ENCODE results near the gene RBM8A.

Gene RBM8A

GRCh38 chr1:145942871-145943270 lies 15.6 kb upstream of the RBM8A start:
- TF ChIP-seq TOX (CRISPR knock-in tag; IDR thresholded peaks at IDR 0.05; ENCODE audit: borderline replicate concordance) (no peak), POU6F1 (CRISPR knock-in tag; IDR thresholded peaks at IDR 0.05; ENCODE audit: borderline replicate concordance, low read depth) (no peak), ARNTL (CRISPR knock-in tag; IDR thresholded peaks at IDR 0.05; ENCODE audit: borderline replicate concordance, low read depth) (no peak), ZNF8 (CRISPR knock-in tag; IDR thresholded peaks at IDR 0.05) (no peak)
- no peak for ATAC-seq

DNA sequence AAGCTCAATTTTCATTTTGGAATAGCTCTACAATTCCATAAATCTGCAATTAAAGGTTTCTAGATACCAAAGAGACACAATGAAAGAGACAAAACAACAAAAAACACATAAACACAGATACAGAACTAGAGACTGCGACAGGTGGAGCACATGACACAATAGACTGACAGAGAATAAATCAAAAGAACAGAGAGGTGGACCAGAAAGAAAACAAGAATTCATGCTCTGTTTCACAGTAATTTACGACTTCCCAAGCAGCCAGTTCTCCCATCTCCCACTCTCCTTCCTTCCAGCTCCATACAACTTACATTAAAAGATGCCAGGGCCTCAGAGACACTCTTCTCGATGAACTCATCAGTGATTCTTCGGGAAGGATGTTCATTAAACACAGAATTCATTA lies 15.1 kb upstream of the RBM8A start:
- TF ChIP-seq CSRNP3 (CRISPR knock-in tag; IDR thresholded peaks at IDR 0.05) (no peak), ZNF70 (CRISPR knock-in tag; IDR thresholded peaks at IDR 0.05) (no peak), ZC3H10 (CRISPR knock-in tag; IDR thresholded peaks at IDR 0.05) (no peak), ZFP30 (CRISPR knock-in tag; IDR thresholded peaks at IDR 0.05) (no peak)

DNA sequence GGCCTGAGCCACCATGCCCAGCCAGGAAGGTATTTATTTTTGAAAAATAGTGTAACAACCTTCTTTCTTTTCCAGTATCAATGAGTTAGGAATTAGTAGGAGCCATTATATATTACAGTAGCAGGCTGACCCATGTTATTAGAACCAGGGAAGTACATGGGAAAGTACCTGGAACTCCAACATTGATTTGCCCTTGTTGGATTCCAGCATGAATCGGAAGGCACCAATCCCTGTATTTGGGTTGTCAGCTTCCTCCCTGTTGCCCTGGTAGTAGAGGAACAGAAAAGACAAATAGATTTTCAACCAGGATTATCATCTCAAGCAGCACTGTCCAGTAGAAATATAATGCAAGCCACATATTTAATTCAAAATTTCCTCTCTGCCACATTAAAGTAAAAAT lies 10.2 kb upstream of the RBM8A start:
- no peak for TF ChIP-seq SNAI2 (CRISPR knock-in tag; IDR thresholded peaks at IDR 0.05)
- no peak for TF ChIP-seq ISL1 (CRISPR knock-in tag; IDR thresholded peaks at IDR 0.05)
- no peak for TF ChIP-seq ZNF565 (CRISPR knock-in tag; conservative IDR thresholded peaks at IDR 0.05; ENCODE audit: low read depth)
- no peak for TF ChIP-seq CREB5 (CRISPR knock-in tag; IDR thresholded peaks at IDR 0.05; ENCODE audit: low read depth)
- TF ChIP-seq GLIS3 (CRISPR knock-in tag; IDR thresholded peaks at IDR 0.05) = no peak
- TF ChIP-seq, protein P1, sequence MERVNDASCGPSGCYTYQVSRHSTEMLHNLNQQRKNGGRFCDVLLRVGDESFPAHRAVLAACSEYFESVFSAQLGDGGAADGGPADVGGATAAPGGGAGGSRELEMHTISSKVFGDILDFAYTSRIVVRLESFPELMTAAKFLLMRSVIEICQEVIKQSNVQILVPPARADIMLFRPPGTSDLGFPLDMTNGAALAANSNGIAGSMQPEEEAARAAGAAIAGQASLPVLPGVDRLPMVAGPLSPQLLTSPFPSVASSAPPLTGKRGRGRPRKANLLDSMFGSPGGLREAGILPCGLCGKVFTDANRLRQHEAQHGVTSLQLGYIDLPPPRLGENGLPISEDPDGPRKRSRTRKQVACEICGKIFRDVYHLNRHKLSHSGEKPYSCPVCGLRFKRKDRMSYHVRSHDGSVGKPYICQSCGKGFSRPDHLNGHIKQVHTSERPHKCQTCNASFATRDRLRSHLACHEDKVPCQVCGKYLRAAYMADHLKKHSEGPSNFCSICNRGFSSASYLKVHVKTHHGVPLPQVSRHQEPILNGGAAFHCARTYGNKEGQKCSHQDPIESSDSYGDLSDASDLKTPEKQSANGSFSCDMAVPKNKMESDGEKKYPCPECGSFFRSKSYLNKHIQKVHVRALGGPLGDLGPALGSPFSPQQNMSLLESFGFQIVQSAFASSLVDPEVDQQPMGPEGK (CRISPR knock-in tag; IDR thresholded peaks at IDR 0.05; ENCODE audit: borderline replicate concordance) = no peak
- TF ChIP-seq ZFP3 (CRISPR knock-in tag; IDR thresholded peaks at IDR 0.05) = no peak
- TF ChIP-seq RARB (CRISPR knock-in tag; IDR thresholded peaks at IDR 0.05) = no peak
- TF ChIP-seq ZNF8 (CRISPR knock-in tag; IDR thresholded peaks at IDR 0.05) = no peak
- TF ChIP-seq ZC3H10 (CRISPR knock-in tag; IDR thresholded peaks at IDR 0.05) = no peak
- TF ChIP-seq CSRNP3 (CRISPR knock-in tag; IDR thresholded peaks at IDR 0.05) = no peak
- no peak for TF ChIP-seq POU6F1 (CRISPR knock-in tag; IDR thresholded peaks at IDR 0.05; ENCODE audit: borderline replicate concordance, low read depth)
- TF ChIP-seq ZFP30 (CRISPR knock-in tag; IDR thresholded peaks at IDR 0.05) = no peak
- ATAC-seq = no peak

More for the DNA sequence above, 15.1 kb upstream of the RBM8A start:
- no peak for ATAC-seq

DNA sequence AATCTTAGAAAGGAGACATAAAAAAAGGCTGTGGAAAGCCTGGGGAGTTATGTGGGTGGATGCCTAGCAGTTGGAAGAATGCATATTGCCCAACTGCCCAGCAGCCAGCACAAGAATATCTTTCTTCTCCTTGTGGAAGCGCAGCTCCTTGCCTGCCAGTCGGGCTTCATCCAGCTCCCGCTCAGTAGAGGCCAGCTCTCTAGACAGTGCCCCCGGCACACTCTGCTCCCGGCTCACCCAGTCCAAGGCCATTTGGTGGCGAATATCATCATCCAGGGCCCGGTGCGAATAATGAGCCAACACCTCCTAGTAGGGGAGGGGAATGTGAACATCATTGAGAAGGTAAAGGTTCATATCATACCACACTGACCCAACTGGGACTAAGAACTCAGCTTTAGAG lies 9.0 kb upstream of the RBM8A start:
- ATAC-seq = no peak
- TF ChIP-seq GLIS3 (CRISPR knock-in tag; IDR thresholded peaks at IDR 0.05) (no peak), CSDC2 (CRISPR knock-in tag; IDR thresholded peaks at IDR 0.05) (no peak), SNAI2 (CRISPR knock-in tag; IDR thresholded peaks at IDR 0.05) (no peak), ZFP3 (CRISPR knock-in tag; IDR thresholded peaks at IDR 0.05) (no peak), ZNF70 (CRISPR knock-in tag; IDR thresholded peaks at IDR 0.05) (no peak), TOX (CRISPR knock-in tag; IDR thresholded peaks at IDR 0.05; ENCODE audit: borderline replicate concordance) (no peak), CSRNP3 (CRISPR knock-in tag; IDR thresholded peaks at IDR 0.05) (no peak), RARB (CRISPR knock-in tag; IDR thresholded peaks at IDR 0.05) (no peak), ISL1 (CRISPR knock-in tag; IDR thresholded peaks at IDR 0.05) (no peak)
- TF ChIP-seq, protein P2, sequence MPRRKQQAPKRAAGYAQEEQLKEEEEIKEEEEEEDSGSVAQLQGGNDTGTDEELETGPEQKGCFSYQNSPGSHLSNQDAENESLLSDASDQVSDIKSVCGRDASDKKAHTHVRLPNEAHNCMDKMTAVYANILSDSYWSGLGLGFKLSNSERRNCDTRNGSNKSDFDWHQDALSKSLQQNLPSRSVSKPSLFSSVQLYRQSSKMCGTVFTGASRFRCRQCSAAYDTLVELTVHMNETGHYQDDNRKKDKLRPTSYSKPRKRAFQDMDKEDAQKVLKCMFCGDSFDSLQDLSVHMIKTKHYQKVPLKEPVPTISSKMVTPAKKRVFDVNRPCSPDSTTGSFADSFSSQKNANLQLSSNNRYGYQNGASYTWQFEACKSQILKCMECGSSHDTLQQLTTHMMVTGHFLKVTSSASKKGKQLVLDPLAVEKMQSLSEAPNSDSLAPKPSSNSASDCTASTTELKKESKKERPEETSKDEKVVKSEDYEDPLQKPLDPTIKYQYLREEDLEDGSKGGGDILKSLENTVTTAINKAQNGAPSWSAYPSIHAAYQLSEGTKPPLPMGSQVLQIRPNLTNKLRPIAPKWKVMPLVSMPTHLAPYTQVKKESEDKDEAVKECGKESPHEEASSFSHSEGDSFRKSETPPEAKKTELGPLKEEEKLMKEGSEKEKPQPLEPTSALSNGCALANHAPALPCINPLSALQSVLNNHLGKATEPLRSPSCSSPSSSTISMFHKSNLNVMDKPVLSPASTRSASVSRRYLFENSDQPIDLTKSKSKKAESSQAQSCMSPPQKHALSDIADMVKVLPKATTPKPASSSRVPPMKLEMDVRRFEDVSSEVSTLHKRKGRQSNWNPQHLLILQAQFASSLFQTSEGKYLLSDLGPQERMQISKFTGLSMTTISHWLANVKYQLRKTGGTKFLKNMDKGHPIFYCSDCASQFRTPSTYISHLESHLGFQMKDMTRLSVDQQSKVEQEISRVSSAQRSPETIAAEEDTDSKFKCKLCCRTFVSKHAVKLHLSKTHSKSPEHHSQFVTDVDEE (CRISPR knock-in tag; IDR thresholded peaks at IDR 0.05) = no peak
- TF ChIP-seq, protein P1 (CRISPR knock-in tag; IDR thresholded peaks at IDR 0.05; ENCODE audit: borderline replicate concordance) = no peak

All from SK-N-SH treated with all-trans-retinoic acid at 6 μM for 48 hours (cell line).